Naive thymus-derived CD4-positive, alpha-beta T cell (primary cell): ENCODE measurements around the gene COX8C. TPM values are rescaled to one million over a fixed set of nuclear protein-coding genes. Genes with fewer than 3 reads are reported as not detected.

Experiments used
- ATAC-seq: fragments of 150-1000 bp; cut with Tn5 transposase; 2 replicates; pipeline ENCODE4 v1.10.0; 2021; ENCODE audit warnings: mild to moderate bottlenecking, moderate library complexity
- CTCF ChIA-PET: fragments of 350-600 bp; sonication (Branson Sonifier 250); formaldehyde crosslinking; loops from one replicate; lab custom pipeline; 2021; ENCODE audit warnings: antibody characterized with exemption; lab: Charles Lee
- POLR2A ChIA-PET: fragments of 350-600 bp; sonication (Branson Sonifier 250); formaldehyde crosslinking; loops from one replicate; lab custom pipeline; 2021; ENCODE audit warnings: antibody characterized with exemption, inconsistent platforms; lab: Charles Lee
- DNase-seq, 9 donors: peaks; one replicate each; pipeline versions ENCODE4 v3.0.0 to v3.0.0-alpha.2; 2020 to 2022; ENCODE audit warnings: mixed read lengths in 1 of 9
- H3K27ac ChIP-seq: one replicate; pipeline ENCODE4 v1.7.0; 2013; ENCODE audit warnings: mild to moderate bottlenecking, low read depth, low read length, moderate library complexity
- H3K27me3 ChIP-seq, 2 donors: one replicate each; pipeline ENCODE4 v1.7.0; 2013; ENCODE audit warnings: low read length in 2 of 2, mild to moderate bottlenecking in 2 of 2, moderate library complexity in 2 of 2; ENCODE audit not compliant: control insufficient read depth in 2 of 2, insufficient read depth in 2 of 2
- H3K36me3 ChIP-seq, 3 experiments: 1 replicate in 2 of 3; 2 replicates in 1 of 3; pipeline ENCODE4 v1.7.0; 2013; ENCODE audit warnings: low read length in 3 of 3, mild to moderate bottlenecking in 3 of 3, moderate library complexity in 1 of 3; ENCODE audit not compliant: insufficient read depth in 3 of 3, control insufficient read depth in 2 of 3
- H3K4me1 ChIP-seq, 2 donors: one replicate each; pipeline ENCODE4 v1.7.0; 2013; ENCODE audit warnings: low read length in 2 of 2, mild to moderate bottlenecking in 2 of 2, moderate library complexity in 1 of 2; ENCODE audit not compliant: control insufficient read depth in 2 of 2, insufficient read depth in 2 of 2
- H3K4me3 ChIP-seq: 2 replicates; pipeline ENCODE4 v1.7.0; 2013; ENCODE audit warnings: mild to moderate bottlenecking, low read length
- H3K9me3 ChIP-seq, 3 experiments: 1 replicate in 2 of 3; 2 replicates in 1 of 3; pipeline ENCODE4 v1.7.0; 2013; ENCODE audit warnings: low read length in 3 of 3; ENCODE audit not compliant: control insufficient read depth in 2 of 3
- H3K27ac Mint-ChIP-seq, 9 donors: one replicate each; pipeline ENCODE4 v1.8.0; 2020 to 2022; ENCODE audit warnings: mixed read lengths in 9 of 9, mild to moderate bottlenecking in 8 of 9, moderate library complexity in 5 of 9, inconsistent platforms in 2 of 9
- H3K27me3 Mint-ChIP-seq, 5 donors: one replicate each; pipeline ENCODE4 v1.8.0; 2021 to 2022; ENCODE audit warnings: mixed read lengths in 5 of 5, mild to moderate bottlenecking in 1 of 5
- H3K36me3 Mint-ChIP-seq, 5 donors: one replicate each; pipeline ENCODE4 v1.8.0; 2020 to 2022; ENCODE audit warnings: mixed read lengths in 5 of 5, mild to moderate bottlenecking in 3 of 5, inconsistent platforms in 1 of 5
- H3K4me1 Mint-ChIP-seq, 7 donors: one replicate each; pipeline ENCODE4 v1.8.0; 2020 to 2022; ENCODE audit warnings: mixed read lengths in 7 of 7, mild to moderate bottlenecking in 3 of 7, inconsistent platforms in 1 of 7
- H3K4me3 Mint-ChIP-seq, 10 donors: one replicate each; pipeline ENCODE4 v1.8.0; 2020 to 2022; ENCODE audit warnings: mild to moderate bottlenecking in 10 of 10, mixed read lengths in 10 of 10, moderate library complexity in 6 of 10, inconsistent platforms in 2 of 10
- H3K9me3 Mint-ChIP-seq, 11 donors: one replicate each; pipeline ENCODE4 v1.8.0; 2020 to 2022; ENCODE audit warnings: mixed read lengths in 11 of 11, mild to moderate bottlenecking in 4 of 11, inconsistent platforms in 1 of 11, moderate library complexity in 1 of 11
- intact Hi-C, 2 donors: fragments of 100-400 bp; cut with micrococcal nuclease; formaldehyde crosslinking; loops; one replicate each; pipeline ENCODE4 v1.15.1; 2023
- polyA plus RNA-seq, 2 donors: library from polyadenylated mRNA; unstranded; fragments of 300-500 nt; fragmentation: Illumina TruSeq; gene quantifications; one replicate each; pipeline ENCODE4 v1.2.3, GENCODE V29; 2021
- total RNA-seq, 6 experiments: library from RNA in 5 of 6; stranded (reverse) in 5 of 6; gene quantifications; 1 replicate in 5 of 6; 2 replicates in 1 of 6; pipeline ENCODE4 v1.2.3 and lab custom pipeline; 2021 to 2026

COX8C gene
- total and polyA plus RNA-seq, 7 experiments from 2014 or later: not detected

GRCh38 chr14:93319958-93320357 lies 27.0 kb upstream of the COX8C start:
- no peak for DNase-seq
- Mint-ChIP-seq H3K36me3 (peaks cover 5 to 31% (median 26%) of the 10 kb centered on the region in 5 donors), H3K27ac (peak overlapping the region in 4 of 9 donors; percentile 4 to 71 (median 32)), H3K9me3 (no peaks in the 10 kb centered on the region), H3K27me3 (no peaks in the 10 kb centered on the region), H3K4me3 (peak overlapping the region in 3 of 10 donors; percentile 1 to 17 (median 12)), H3K4me1 (peaks cover 27 to 73% (median 57%) of the 10 kb centered on the region in 7 donors)
- POLR2A ChIA-PET: no interaction called here
- ATAC-seq: no peak
- Histone ChIP-seq H3K27ac (no peak overlapping the region), H3K9me3 (no peaks in the 10 kb centered on the region), H3K4me1 (peaks cover 8 to 13% of the 10 kb centered on the region in 2 donors), H3K4me3 (no peak overlapping the region), H3K36me3 (peaks cover 0 to 6% (median 0%) of the 10 kb centered on the region in 3 experiments), H3K27me3 (no peaks in the 10 kb centered on the region)
- CTCF ChIA-PET: no interaction called here
- intact Hi-C loops: no loop called here

GRCh38 chr14:93320489-93320888 lies 26.5 kb upstream of the COX8C start:
- Histone ChIP-seq H3K27ac (no peak overlapping the region), H3K27me3 (no peaks in the 10 kb centered on the region), H3K36me3 (peaks cover 0 to 6% (median 0%) of the 10 kb centered on the region in 3 experiments), H3K4me1 (peaks cover 8 to 13% of the 10 kb centered on the region in 2 donors), H3K4me3 (no peak overlapping the region), H3K9me3 (no peaks in the 10 kb centered on the region)
- ChIA-PET CTCF (no interaction called here), POLR2A (no interaction called here)
- ATAC-seq: no peak
- H3K36me3 Mint-ChIP-seq: peaks cover 5 to 30% (median 29%) of the 10 kb centered on the region in 5 donors
- intact Hi-C loops: no loop called here
- DNase-seq: no peak
- no peaks in the 10 kb centered on the region for H3K27me3 Mint-ChIP-seq
- H3K27ac Mint-ChIP-seq: peak overlapping the region in 2 of 9 donors; percentile 21 to 71
- H3K9me3 Mint-ChIP-seq: no peaks in the 10 kb centered on the region
- peaks cover 27 to 79% (median 57%) of the 10 kb centered on the region in 7 donors for H3K4me1 Mint-ChIP-seq
- H3K4me3 Mint-ChIP-seq: peak overlapping the region in 3 of 10 donors; percentile 1 to 17 (median 12)

GRCh38 chr14:93322929-93323599 lies 23.9 kb upstream of the COX8C start:
- no peaks in the 10 kb centered on the region for H3K27me3 Mint-ChIP-seq
- intact Hi-C loops: no loop called here
- CTCF ChIA-PET: no interaction called here
- peaks cover 26 to 83% (median 63%) of the 10 kb centered on the region in 7 donors for H3K4me1 Mint-ChIP-seq
- H3K4me1 ChIP-seq: peaks cover 8 to 13% of the 10 kb centered on the region in 2 donors
- H3K9me3 Mint-ChIP-seq: no peaks in the 10 kb centered on the region
- DNase-seq (no peak), ATAC-seq (no peak)
- no peak overlapping the region for H3K27ac ChIP-seq
- H3K4me3 ChIP-seq: no peak overlapping the region
- H3K27me3 ChIP-seq: no peaks in the 10 kb centered on the region
- H3K9me3 ChIP-seq: no peaks in the 10 kb centered on the region
- no peak overlapping the region for H3K4me3 Mint-ChIP-seq
- H3K36me3 Mint-ChIP-seq: peaks cover 5 to 23% (median 20%) of the 10 kb centered on the region in 5 donors
- H3K27ac Mint-ChIP-seq: no peak overlapping the region
- POLR2A ChIA-PET: no interaction called here
- H3K36me3 ChIP-seq: peaks cover 0 to 6% (median 0%) of the 10 kb centered on the region in 3 experiments

- H3K4me3 ChIP-seq: no peak overlapping the region
- no peak overlapping the region for H3K27ac ChIP-seq
- Mint-ChIP-seq H3K36me3 (peaks cover 5 to 23% (median 20%) of the 10 kb centered on the region in 5 donors), H3K9me3 (no peaks in the 10 kb centered on the region), H3K4me1 (peaks cover 21 to 84% (median 63%) of the 10 kb centered on the region in 7 donors), H3K4me3 (no peak overlapping the region), H3K27me3 (no peaks in the 10 kb centered on the region), H3K27ac (no peak overlapping the region)
- H3K27me3 ChIP-seq: no peaks in the 10 kb centered on the region
- DNase-seq: no peak
- H3K4me1 ChIP-seq: peaks cover 8 to 13% of the 10 kb centered on the region in 2 donors
- ATAC-seq: no peak
- H3K9me3 ChIP-seq: no peaks in the 10 kb centered on the region
- intact Hi-C loops: no loop called here
- CTCF ChIA-PET: no interaction called here
- peaks cover 0 to 6% (median 0%) of the 10 kb centered on the region in 3 experiments for H3K36me3 ChIP-seq
- POLR2A ChIA-PET: no interaction called here
Observed at GRCh38 chr14:93323600-93324174, 23.3 kb upstream of the COX8C start.

GRCh38 chr14:93326196-93326595 lies 20.8 kb upstream of the COX8C start:
- ATAC-seq: no peak
- intact Hi-C loops: no loop called here
- Mint-ChIP-seq H3K9me3 (no peaks in the 10 kb centered on the region), H3K4me1 (peaks cover 24 to 84% (median 64%) of the 10 kb centered on the region in 7 donors), H3K27ac (no peak overlapping the region), H3K4me3 (no peak overlapping the region), H3K27me3 (no peaks in the 10 kb centered on the region), H3K36me3 (peaks cover 5 to 21% (median 14%) of the 10 kb centered on the region in 5 donors)
- Histone ChIP-seq H3K4me3 (no peak overlapping the region), H3K36me3 (peaks cover 0 to 6% (median 0%) of the 10 kb centered on the region in 3 experiments), H3K27me3 (no peaks in the 10 kb centered on the region), H3K4me1 (peaks cover 12 to 19% of the 10 kb centered on the region in 2 donors), H3K27ac (no peak overlapping the region), H3K9me3 (no peaks in the 10 kb centered on the region)
- no peak for DNase-seq
- ChIA-PET CTCF (no interaction called here), POLR2A (no interaction called here)

- POLR2A ChIA-PET: no interaction called here
- Histone ChIP-seq H3K27ac (no peak overlapping the region), H3K4me1 (peaks cover 19 to 21% of the 10 kb centered on the region in 2 donors), H3K27me3 (no peaks in the 10 kb centered on the region), H3K36me3 (peaks cover 0 to 6% (median 0%) of the 10 kb centered on the region in 3 experiments), H3K4me3 (no peak overlapping the region), H3K9me3 (no peaks in the 10 kb centered on the region)
- H3K27me3 Mint-ChIP-seq: no peaks in the 10 kb centered on the region
- peaks cover 33 to 75% (median 62%) of the 10 kb centered on the region in 7 donors for H3K4me1 Mint-ChIP-seq
- ATAC-seq (no peak), DNase-seq (no peak)
- CTCF ChIA-PET: no interaction called here
- intact Hi-C loops: no loop called here
- H3K9me3 Mint-ChIP-seq: no peaks in the 10 kb centered on the region
- H3K27ac Mint-ChIP-seq: no peak overlapping the region
- peak overlapping the region in 2 of 10 donors; percentile 10 to 38 for H3K4me3 Mint-ChIP-seq
- peaks cover 5 to 16% (median 5%) of the 10 kb centered on the region in 5 donors for H3K36me3 Mint-ChIP-seq
Observed at GRCh38 chr14:93328546-93328945, 18.4 kb upstream of the COX8C start.
